MCF 10A (cell line): ENCODE measurements around the gene PSMB1. TPM values are rescaled to one million over a fixed set of nuclear protein-coding genes. Genes with fewer than 3 reads are reported as not detected.

ENCODE experiments used
- BruUV-seq: library from RNA; stranded (reverse); fragments of 400-500 nt; replicated peaks from 2 replicates; lab custom pipeline; 2021; lab: Mats Ljungman, UMichigan
- CTCF ChIA-PET: fragments of 300-600 bp; sonication (Branson Sonifier 250); formaldehyde crosslinking; extraction: SDS; loops from one replicate; lab custom pipeline; 2021; ENCODE audit warnings: antibody characterized with exemption, inconsistent platforms; lab: Yijun Ruan, JAX
- POLR2A ChIA-PET: fragments of 300-600, 350-650 bp; sonication (Branson Sonifier 250); formaldehyde crosslinking; extraction: SDS; loops from one replicate; lab custom pipeline; 2020; ENCODE audit warnings: antibody characterized with exemption, inconsistent platforms; lab: Yijun Ruan, JAX
- DNase-seq: peaks from one replicate; pipeline ENCODE4 v3.0.0-alpha.2; 2018; ENCODE audit not compliant: unreplicated experiment
- H3K27ac Mint-ChIP-seq: one replicate; pipeline ENCODE4 v1.8.0; 2022; ENCODE audit warnings: mild to moderate bottlenecking, low read depth, mixed read lengths; ENCODE audit not compliant: unreplicated experiment
- H3K27me3 Mint-ChIP-seq: one replicate; pipeline ENCODE4 v1.8.0; 2022; ENCODE audit warnings: mixed read lengths; ENCODE audit not compliant: insufficient read depth, unreplicated experiment
- H3K36me3 Mint-ChIP-seq: one replicate; pipeline ENCODE4 v1.8.0; 2022; ENCODE audit warnings: mild to moderate bottlenecking, moderate library complexity, mixed read lengths; ENCODE audit not compliant: insufficient read depth, unreplicated experiment
- H3K4me1 Mint-ChIP-seq: one replicate; pipeline ENCODE4 v1.8.0; 2022; ENCODE audit warnings: mixed read lengths; ENCODE audit not compliant: insufficient read depth, unreplicated experiment
- H3K4me3 Mint-ChIP-seq: one replicate; pipeline ENCODE4 v1.8.0; 2022; ENCODE audit warnings: mild to moderate bottlenecking, moderate library complexity, mixed read lengths; ENCODE audit not compliant: unreplicated experiment
- H3K9me3 Mint-ChIP-seq: one replicate; pipeline ENCODE4 v1.8.0; 2022; ENCODE audit warnings: mixed read lengths; ENCODE audit not compliant: unreplicated experiment
- intact Hi-C: fragments of 100-400 bp; cut with micrococcal nuclease; formaldehyde crosslinking; loops from 2 replicates; pipeline ENCODE4 v1.14.1; 2022
- total RNA-seq: library from RNA; stranded (reverse); gene quantifications from 2 replicates; pipeline ENCODE4 v1.2.3, GENCODE V29; 2022
- TF ChIP-seq, protein P1 (sequence below): fragments of 200-600 bp; IDR thresholded peaks from one replicate; pipeline ENCODE4 v1.8.0; 2022; ENCODE audit warnings: antibody characterized with exemption, mild to moderate bottlenecking; ENCODE audit not compliant: unreplicated experiment

The PSMB1 gene
- total RNA-seq, 1 experiment from 2014 or later, result 161 TPM

DNA sequence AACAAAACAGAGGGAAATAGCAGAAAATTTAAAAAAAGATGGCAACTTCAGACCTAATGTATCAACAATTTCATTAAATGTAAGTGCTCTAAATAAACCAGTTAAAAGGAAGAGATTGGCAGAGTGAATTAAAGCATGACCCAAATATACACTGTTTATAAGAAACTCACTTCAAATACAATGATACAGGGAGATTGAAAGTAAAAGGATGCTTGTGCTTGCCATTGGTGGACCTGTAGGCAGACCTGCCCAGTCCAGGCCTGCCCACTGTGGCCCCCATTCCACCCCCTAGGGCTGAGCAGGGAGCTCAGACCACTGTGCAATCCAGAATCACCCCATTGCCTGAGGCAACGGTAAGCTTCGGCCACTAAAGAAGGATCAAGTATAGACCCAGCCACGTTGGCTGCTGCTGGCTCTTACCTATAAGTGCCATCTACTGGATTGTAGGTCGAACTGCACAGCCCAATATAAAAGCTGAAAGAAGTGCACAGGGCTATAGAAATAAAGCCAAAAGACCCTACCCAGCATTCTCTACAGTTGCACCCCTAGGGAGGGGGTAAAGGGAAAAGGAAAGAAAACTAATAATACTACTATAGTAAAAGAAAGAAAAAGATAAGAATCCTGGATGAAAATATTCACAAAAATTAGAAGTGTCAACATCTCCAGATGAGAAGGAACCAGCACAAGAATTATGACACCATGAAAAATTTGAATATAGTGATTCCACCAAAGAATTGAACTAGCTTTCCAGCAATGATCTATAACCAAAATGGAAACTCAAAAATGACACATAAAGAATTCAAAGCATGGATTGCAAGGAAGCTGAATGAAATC is 36.1 kb downstream of the PSMB1 start:
- POLR2A ChIA-PET, result interaction anchor here (0.6 to 1.5 kb wide), 5 partner anchors 108 to 1623 kb away, joined by 3 to 5 read pairs (median 3); no protein-coding TSS in a partner anchor
- H3K27me3 Mint-ChIP-seq, result peaks cover 35% of the 10 kb centered on the region
- H3K4me1 Mint-ChIP-seq, result peaks cover 4% of the 10 kb centered on the region
- TF ChIP-seq, protein P1, sequence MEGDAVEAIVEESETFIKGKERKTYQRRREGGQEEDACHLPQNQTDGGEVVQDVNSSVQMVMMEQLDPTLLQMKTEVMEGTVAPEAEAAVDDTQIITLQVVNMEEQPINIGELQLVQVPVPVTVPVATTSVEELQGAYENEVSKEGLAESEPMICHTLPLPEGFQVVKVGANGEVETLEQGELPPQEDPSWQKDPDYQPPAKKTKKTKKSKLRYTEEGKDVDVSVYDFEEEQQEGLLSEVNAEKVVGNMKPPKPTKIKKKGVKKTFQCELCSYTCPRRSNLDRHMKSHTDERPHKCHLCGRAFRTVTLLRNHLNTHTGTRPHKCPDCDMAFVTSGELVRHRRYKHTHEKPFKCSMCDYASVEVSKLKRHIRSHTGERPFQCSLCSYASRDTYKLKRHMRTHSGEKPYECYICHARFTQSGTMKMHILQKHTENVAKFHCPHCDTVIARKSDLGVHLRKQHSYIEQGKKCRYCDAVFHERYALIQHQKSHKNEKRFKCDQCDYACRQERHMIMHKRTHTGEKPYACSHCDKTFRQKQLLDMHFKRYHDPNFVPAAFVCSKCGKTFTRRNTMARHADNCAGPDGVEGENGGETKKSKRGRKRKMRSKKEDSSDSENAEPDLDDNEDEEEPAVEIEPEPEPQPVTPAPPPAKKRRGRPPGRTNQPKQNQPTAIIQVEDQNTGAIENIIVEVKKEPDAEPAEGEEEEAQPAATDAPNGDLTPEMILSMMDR, result peak; percentile 67
- CTCF ChIA-PET, result interaction anchor here (0.5 to 3.3 kb wide), 20 partner anchors 11 to 743 kb away, joined by 3 to 31 read pairs (median 4); no protein-coding TSS in a partner anchor
- H3K36me3 Mint-ChIP-seq, result no peaks in the 10 kb centered on the region
- peak; percentile 65 for DNase-seq
- H3K9me3 Mint-ChIP-seq, result no peaks in the 10 kb centered on the region
- H3K27ac Mint-ChIP-seq, result no peak overlapping the region
- BruUV-seq, result no TSS peak
- intact Hi-C loops, result loop anchor here (1.0 to 10.0 kb wide), 9 partner anchors 132 to 1620 kb away; no protein-coding TSS in a partner anchor
- H3K4me3 Mint-ChIP-seq, result no peak overlapping the region

DNA sequence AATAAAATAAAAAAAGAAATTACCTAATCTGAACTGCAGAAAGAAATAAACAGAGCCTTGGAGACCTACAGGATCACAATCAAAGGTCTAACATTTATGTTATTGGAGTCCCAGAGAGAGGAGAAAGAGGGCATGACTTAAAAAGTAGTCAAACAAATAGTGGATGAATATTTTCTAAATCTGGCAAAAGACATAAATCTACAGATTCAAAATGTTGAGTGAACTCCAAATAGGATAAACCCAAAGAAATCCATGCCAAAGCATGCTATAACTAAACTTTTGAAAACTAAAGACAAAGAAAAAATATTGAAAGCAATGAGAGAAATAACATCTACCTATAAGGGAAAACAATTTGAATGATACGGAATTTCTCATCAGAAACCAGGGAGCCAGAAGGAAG is 38.2 kb downstream of the PSMB1 start:
- BruUV-seq, result no TSS peak
- H3K36me3 Mint-ChIP-seq, result no peaks in the 10 kb centered on the region
- CTCF ChIA-PET, result no interaction called here
- no peaks in the 10 kb centered on the region for H3K9me3 Mint-ChIP-seq
- no peak overlapping the region for H3K27ac Mint-ChIP-seq
- TF ChIP-seq, protein P1, result no peak
- no peak for DNase-seq
- intact Hi-C loops, result loop anchor here (5.0 to 10.0 kb wide), 4 partner anchors 340 to 1618 kb away; no protein-coding TSS in a partner anchor
- peaks cover 4% of the 10 kb centered on the region for H3K4me1 Mint-ChIP-seq
- peaks cover 22% of the 10 kb centered on the region for H3K27me3 Mint-ChIP-seq
- POLR2A ChIA-PET, result no interaction called here
- no peak overlapping the region for H3K4me3 Mint-ChIP-seq

DNA sequence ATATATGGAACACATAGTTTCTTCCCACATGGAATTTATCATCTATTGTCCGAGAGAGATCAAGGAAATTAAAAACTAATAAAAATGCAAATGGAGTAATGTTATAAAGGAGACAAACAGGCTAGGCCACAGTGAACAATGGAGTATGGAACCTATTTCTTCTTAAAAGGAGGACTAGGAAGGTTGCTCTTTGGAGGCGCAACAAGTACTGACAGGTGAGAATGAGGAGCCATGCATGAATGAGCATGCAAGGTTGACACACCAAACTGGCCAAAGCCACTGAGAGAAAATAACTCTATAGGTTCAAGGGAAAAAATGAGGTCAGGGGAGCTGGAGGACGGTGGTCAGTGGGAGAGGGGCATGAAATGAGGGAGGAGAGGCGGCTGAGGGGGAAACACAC is 40.9 kb downstream of the PSMB1 start:
- no peaks in the 10 kb centered on the region for H3K9me3 Mint-ChIP-seq
- no peaks in the 10 kb centered on the region for H3K27me3 Mint-ChIP-seq
- ChIA-PET POLR2A (no interaction called here), CTCF (interaction anchor here (0.6 to 1.1 kb wide), 2 partner anchors 680 to 721 kb away, joined by 3 to 5 read pairs; no protein-coding TSS in a partner anchor)
- no peaks in the 10 kb centered on the region for H3K36me3 Mint-ChIP-seq
- intact Hi-C loops, result loop anchor here (10.0 kb wide), 1 partner anchor 337 kb away; no protein-coding TSS in a partner anchor
- peaks cover 4% of the 10 kb centered on the region for H3K4me1 Mint-ChIP-seq
- no TSS peak for BruUV-seq
- TF ChIP-seq, protein P1, result no peak
- no peak overlapping the region for H3K27ac Mint-ChIP-seq
- no peak overlapping the region for H3K4me3 Mint-ChIP-seq
- DNase-seq, result no peak

DNA sequence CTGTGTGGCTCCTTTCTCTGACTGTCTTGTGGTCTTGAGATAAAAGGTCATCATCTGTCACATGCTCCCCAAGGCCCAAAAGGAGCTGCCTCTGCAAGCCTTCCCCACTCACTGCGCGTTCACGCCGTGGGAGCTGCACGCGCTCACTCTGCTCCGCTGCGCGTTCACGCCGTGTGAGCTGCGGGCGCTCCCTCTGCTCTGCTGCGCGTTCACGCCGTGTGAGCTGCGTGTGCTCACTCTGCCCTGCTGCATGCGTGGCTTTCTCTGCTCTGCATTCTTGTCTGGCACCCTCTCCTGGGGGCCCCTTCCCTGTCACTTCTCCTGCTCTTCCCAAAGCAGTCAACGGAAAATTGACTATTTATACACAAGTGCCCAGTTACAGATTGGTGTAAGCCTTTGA is 42.5 kb downstream of the PSMB1 start:
- Mint-ChIP-seq H3K4me3 (no peak overlapping the region), H3K27me3 (no peaks in the 10 kb centered on the region), H3K36me3 (no peaks in the 10 kb centered on the region), H3K9me3 (no peaks in the 10 kb centered on the region), H3K27ac (no peak overlapping the region), H3K4me1 (peaks cover 4% of the 10 kb centered on the region)
- TF ChIP-seq, protein P1, result no peak
- intact Hi-C loops, result loop anchor here (10.0 kb wide), 1 partner anchor 336 kb away; no protein-coding TSS in a partner anchor
- CTCF ChIA-PET, result interaction anchor here (0.5 kb wide), 1 partner anchor 19 kb away, joined by 3 read pairs; no protein-coding TSS in a partner anchor
- POLR2A ChIA-PET, result no interaction called here
- no peak for DNase-seq
- no TSS peak for BruUV-seq
